Measurements from ENCODE around the gene FEM1B.

GRCh38 chr15:68232937-68233336 is 44.6 kb upstream of the FEM1B start:
- TF ChIP-seq POLR2A (IDR thresholded peaks at IDR 0.05; ENCODE audit: low read depth, low read length) (no peak), POLR2AphosphoS5 (IDR thresholded peaks at IDR 0.05; ENCODE audit: low read depth, low read length) (no peak), TAF1 (IDR thresholded peaks at IDR 0.05; ENCODE audit: low read depth, low read length) (no peak), PAX5 (IDR thresholded peaks at IDR 0.05; ENCODE audit: insufficient read depth, low read length, severe bottlenecking) (no peak)
